ENCODE results near the gene RICTOR. TPM values are rescaled to one million over a fixed set of nuclear protein-coding genes. Genes with fewer than 3 reads are reported as not detected.

Gene RICTOR
- total RNA-seq, 1 experiment from 2014 or later, result 22.4 TPM

GRCh38 chr5:39009280-39009679, 64.9 kb downstream of the RICTOR start (continued):
- TF ChIP-seq ZNF281 (CRISPR knock-in tag; IDR thresholded peaks at IDR 0.05), result no peak
- TF ChIP-seq IRF1 (CRISPR knock-in tag; IDR thresholded peaks at IDR 0.05), result no peak
- no peak for TF ChIP-seq SMAD3 (CRISPR knock-in tag; IDR thresholded peaks at IDR 0.05; ENCODE audit: borderline replicate concordance)
- TF ChIP-seq NR3C1 (CRISPR knock-in tag; conservative IDR thresholded peaks at IDR 0.05; ENCODE audit: low read depth), result no peak
- no peak for TF ChIP-seq ZNF396 (CRISPR knock-in tag; IDR thresholded peaks at IDR 0.05; ENCODE audit: borderline replicate concordance)

- DNase-seq (ENCODE audit: low spot score) (no peak), ATAC-seq (no peak)
- ChIA-PET POLR2A (no interaction called here), CTCF (interaction anchor here (1.5 to 2.1 kb wide), 2 partner anchors 74 to 211 kb away, joined by 4 to 29 read pairs; no protein-coding TSS in a partner anchor)
- H3K27me3 Mint-ChIP-seq (ENCODE audit: low read depth), result no peaks in the 10 kb centered on the region
- peaks cover 12% of the 10 kb centered on the region for H3K4me1 Mint-ChIP-seq
- peaks cover 18% of the 10 kb centered on the region for H3K9me3 Mint-ChIP-seq
- H3K4me3 Mint-ChIP-seq, result no peak overlapping the region
- H3K36me3 Mint-ChIP-seq, result peaks cover 18% of the 10 kb centered on the region
- no peak overlapping the region for H3K27ac Mint-ChIP-seq
- no peak for TF ChIP-seq TEAD4 (CRISPR knock-in tag; IDR thresholded peaks at IDR 0.05)
- TF ChIP-seq IRF2 (CRISPR knock-in tag; IDR thresholded peaks at IDR 0.05; ENCODE audit: borderline replicate concordance, low read depth), result no peak
- TF ChIP-seq ZNF317 (CRISPR knock-in tag; IDR thresholded peaks at IDR 0.05; ENCODE audit: borderline replicate concordance, low read depth), result no peak
- TF ChIP-seq GRHL2 (CRISPR knock-in tag; IDR thresholded peaks at IDR 0.05; ENCODE audit: insufficient replicate concordance, severe bottlenecking), result no peak
- TF ChIP-seq NR3C1 (CRISPR knock-in tag; conservative IDR thresholded peaks at IDR 0.05; ENCODE audit: low read depth), result no peak
- no peak for TF ChIP-seq ATF1 (CRISPR knock-in tag; IDR thresholded peaks at IDR 0.05)
- TF ChIP-seq ZNF671 (CRISPR knock-in tag; IDR thresholded peaks at IDR 0.05), result no peak
- no peak for TF ChIP-seq E2F5 (CRISPR knock-in tag; IDR thresholded peaks at IDR 0.05)
- TF ChIP-seq OVOL2 (CRISPR knock-in tag; IDR thresholded peaks at IDR 0.05; ENCODE audit: borderline replicate concordance), result no peak
- no peak for TF ChIP-seq ZNF532 (CRISPR knock-in tag; IDR thresholded peaks at IDR 0.05; ENCODE audit: borderline replicate concordance)
- no peak for TF ChIP-seq JUN (CRISPR knock-in tag; IDR thresholded peaks at IDR 0.05)
- TF ChIP-seq MXD4 (CRISPR knock-in tag; IDR thresholded peaks at IDR 0.05; ENCODE audit: borderline replicate concordance), result no peak
- TF ChIP-seq ZSCAN18 (CRISPR knock-in tag; IDR thresholded peaks at IDR 0.05), result no peak
- no peak for TF ChIP-seq ARID4B (CRISPR knock-in tag; IDR thresholded peaks at IDR 0.05; ENCODE audit: borderline replicate concordance)
- TF ChIP-seq ZNF138 (CRISPR knock-in tag; conservative IDR thresholded peaks at IDR 0.05), result no peak
These were observed 67.5 kb downstream of the RICTOR start for GRCh38 chr5:39006650-39007049.
